GM21786 (cell line): ENCODE results near the gene FRG2C.
"Not testable (repeated sequence)": the region's sequence is repeated elsewhere in the genome, so short reads cannot be mapped to it uniquely, and the experiment has no call there.

ENCODE experiments used
- ATAC-seq: cut with Tn5 transposase; IDR thresholded peaks from one replicate; pipeline ENCODE4 v1.9.1; 2021; ENCODE audit not compliant: unreplicated experiment

Gene FRG2C

GRCh38 chr3:75664028-75664427 is at the start of gene FRG2C:
Gene FRG2C, plus strand, starts transcription at chr3:75664328. Its CDS starts 52 bp downstream, at chr3:75664380.
- ATAC-seq: not testable (repeated sequence)

- ATAC-seq: not testable (repeated sequence)
These were observed 45.3 kb upstream of the FRG2C start for GRCh38 chr3:75618666-75619305.

GRCh38 chr3:75619481-75620031 is 44.6 kb upstream of the FRG2C start:
- not testable (repeated sequence) for ATAC-seq

- ATAC-seq: not testable (repeated sequence)
These were observed 42.4 kb upstream of the FRG2C start for GRCh38 chr3:75621772-75622171.

GRCh38 chr3:75623656-75624055 is 40.5 kb upstream of the FRG2C start:
- ATAC-seq: not testable (repeated sequence)

- not testable (repeated sequence) for ATAC-seq
These were observed 33.1 kb upstream of the FRG2C start for GRCh38 chr3:75630887-75631535.

- no peak for ATAC-seq
These were observed 32.6 kb upstream of the FRG2C start for GRCh38 chr3:75631541-75631940.

GRCh38 chr3:75638947-75639346 is 25.2 kb upstream of the FRG2C start:
- not testable (repeated sequence) for ATAC-seq

GRCh38 chr3:75641107-75641517 is 23.0 kb upstream of the FRG2C start:
- ATAC-seq: not testable (repeated sequence)

GRCh38 chr3:75643031-75643800 is 20.9 kb upstream of the FRG2C start:
- not testable (repeated sequence) for ATAC-seq

GRCh38 chr3:75645548-75645947 is 18.6 kb upstream of the FRG2C start:
- not testable (repeated sequence) for ATAC-seq

GRCh38 chr3:75650191-75650590 is 13.9 kb upstream of the FRG2C start:
- ATAC-seq: no peak

- not testable (repeated sequence) for ATAC-seq
These were observed 8.8 kb upstream of the FRG2C start for GRCh38 chr3:75655101-75655904.

GRCh38 chr3:75655956-75656355 is 8.2 kb upstream of the FRG2C start:
- not testable (repeated sequence) for ATAC-seq

- not testable (repeated sequence) for ATAC-seq
These were observed 5.6 kb upstream of the FRG2C start for GRCh38 chr3:75658411-75659107.

GRCh38 chr3:75659108-75659433 is 5.1 kb upstream of the FRG2C start:
- ATAC-seq: not testable (repeated sequence)

GRCh38 chr3:75665626-75666025 is 1.5 kb downstream of the FRG2C start:
- ATAC-seq: not testable (repeated sequence)

- not testable (repeated sequence) for ATAC-seq
These were observed 3.9 kb downstream of the FRG2C start for GRCh38 chr3:75667757-75668701.

- ATAC-seq: not testable (repeated sequence)
These were observed 4.7 kb downstream of the FRG2C start for GRCh38 chr3:75668759-75669347.
